Activated CD4-positive, alpha-beta T cell treated with anti-CD3 and anti-CD28 coated beads, Interleukin-2, Interleukin-4, amounts not matched to agents 100 ng/mL and 50 ng/mL, durations not matched to agents 16 hours and 8 hours (primary cell): ENCODE measurements around the gene RHOBTB3.
"Not testable (repeated sequence)": the region's sequence is repeated elsewhere in the genome, so short reads cannot be mapped to it uniquely, and the experiment has no call there.

Source experiments
- DNase-seq: peaks from one replicate; pipeline ENCODE4 v3.0.0-alpha.2; 2020; ENCODE audit warnings: low spot score

RHOBTB3 gene

DNA sequence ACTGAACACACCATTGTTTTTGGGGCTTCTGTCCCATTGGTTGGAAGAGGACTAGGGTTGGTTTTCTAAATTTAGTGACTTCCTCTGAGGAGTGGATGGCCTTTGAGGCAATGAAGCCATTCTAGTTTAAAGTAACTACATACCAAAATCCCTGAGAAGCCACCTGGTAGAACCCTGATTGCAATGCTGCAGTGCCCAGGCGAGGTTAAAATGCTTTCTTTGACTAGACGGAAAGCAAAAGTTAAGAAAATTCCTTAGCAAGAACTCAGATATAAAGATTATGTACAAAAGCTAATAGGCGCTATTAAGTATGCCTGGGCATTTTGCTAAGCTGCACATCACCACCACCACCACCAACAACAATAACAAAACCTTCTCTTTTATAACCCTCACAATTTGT lies 70.8 kb downstream of the RHOBTB3 start:
- no peak for DNase-seq

DNA sequence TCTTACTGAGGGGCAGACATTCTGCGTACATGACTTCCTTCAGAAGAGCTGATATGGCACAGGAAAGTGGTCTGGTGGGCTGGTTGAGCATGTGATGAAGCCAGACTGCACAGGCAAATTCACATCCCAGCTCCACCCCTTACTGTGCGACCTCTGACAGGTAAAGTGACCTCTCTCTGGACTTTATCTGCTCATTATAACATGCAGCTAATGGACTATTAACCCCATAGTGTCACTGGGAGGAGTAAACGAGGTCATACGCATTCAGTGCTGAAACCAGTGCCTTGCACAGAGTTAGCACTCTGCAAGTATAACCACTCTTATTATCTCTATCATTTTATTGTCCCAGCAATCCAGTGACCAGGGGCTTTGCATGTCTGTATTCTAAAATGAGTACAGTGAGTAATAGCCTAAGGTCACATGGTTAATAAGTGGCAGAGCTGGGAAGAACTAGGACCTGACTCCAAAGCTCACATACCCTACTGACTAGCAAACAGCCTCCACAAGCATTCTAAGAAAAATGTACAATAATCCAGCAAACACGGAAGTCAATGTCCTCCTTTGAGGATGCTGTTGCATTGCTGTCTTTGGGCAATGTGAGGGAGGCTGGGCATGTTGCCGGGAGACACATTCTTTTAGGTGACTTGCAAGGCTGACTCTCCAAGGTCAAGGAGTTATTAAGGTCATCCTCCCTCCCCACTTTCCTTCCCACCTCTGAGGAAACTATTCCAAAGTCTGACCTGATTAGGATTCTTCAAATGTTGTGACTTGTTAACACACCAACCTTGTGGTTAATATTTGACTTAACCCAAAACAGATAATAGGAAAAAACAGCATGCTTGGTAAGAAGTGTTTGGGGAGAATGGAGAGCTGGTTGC lies 72.4 kb downstream of the RHOBTB3 start:
- DNase-seq: no peak

DNA sequence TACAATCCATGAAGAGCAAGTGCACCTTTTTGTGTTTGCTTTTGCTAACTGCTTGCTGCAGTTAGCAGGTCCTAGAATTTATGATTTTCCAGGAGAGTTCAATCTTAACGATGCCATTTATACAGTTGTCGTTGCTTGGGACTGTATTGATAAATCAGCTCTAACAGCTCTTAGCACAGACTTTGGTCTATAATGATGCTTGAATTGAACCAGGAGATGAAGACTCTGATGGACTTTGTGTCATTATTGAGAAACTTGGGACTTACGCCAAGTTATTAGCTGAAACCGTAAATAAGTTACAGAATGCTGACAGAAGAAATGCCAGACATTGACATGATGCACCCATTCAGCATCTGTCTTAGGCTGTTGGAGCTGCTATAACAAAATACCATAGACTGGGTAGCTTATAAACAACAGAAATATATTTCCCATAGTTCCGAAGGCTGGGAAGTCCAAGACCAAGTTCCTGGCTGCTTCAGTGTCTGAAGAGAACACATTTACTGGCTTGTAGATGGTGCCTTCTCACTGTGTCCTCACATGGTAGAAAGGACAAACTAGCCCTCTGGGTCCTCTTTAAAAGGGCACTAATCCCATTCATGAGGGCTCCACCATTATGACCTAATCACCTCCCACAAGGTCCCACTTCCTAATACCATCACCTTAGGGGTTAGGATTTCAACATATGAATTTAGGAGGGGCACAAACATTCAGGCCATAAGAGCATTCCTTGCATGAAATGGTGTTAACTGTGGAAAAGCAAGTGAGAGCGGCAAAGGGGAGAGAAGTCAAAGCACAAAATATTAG lies 73.8 kb downstream of the RHOBTB3 start:
- no peak for DNase-seq

DNA sequence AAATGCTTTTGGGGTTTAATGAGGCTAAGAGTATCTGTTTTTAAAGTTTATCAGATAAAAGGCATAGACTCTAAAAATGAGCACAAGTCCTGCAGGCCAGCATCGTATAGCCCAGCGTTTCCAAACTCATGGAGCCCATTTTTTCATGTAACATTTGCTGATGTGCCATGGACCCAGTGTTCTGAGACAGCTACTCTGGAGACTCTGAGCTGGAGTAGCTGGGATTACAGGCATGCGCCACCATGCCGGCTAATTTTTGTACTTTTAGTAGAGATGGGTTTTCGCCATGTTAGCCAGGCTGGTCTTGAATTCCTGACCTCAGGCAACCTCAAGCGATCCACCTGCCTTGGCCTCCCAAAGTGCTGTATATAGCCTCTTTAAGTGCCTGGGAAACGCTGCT lies 75.6 kb downstream of the RHOBTB3 start:
- DNase-seq: no peak

DNA sequence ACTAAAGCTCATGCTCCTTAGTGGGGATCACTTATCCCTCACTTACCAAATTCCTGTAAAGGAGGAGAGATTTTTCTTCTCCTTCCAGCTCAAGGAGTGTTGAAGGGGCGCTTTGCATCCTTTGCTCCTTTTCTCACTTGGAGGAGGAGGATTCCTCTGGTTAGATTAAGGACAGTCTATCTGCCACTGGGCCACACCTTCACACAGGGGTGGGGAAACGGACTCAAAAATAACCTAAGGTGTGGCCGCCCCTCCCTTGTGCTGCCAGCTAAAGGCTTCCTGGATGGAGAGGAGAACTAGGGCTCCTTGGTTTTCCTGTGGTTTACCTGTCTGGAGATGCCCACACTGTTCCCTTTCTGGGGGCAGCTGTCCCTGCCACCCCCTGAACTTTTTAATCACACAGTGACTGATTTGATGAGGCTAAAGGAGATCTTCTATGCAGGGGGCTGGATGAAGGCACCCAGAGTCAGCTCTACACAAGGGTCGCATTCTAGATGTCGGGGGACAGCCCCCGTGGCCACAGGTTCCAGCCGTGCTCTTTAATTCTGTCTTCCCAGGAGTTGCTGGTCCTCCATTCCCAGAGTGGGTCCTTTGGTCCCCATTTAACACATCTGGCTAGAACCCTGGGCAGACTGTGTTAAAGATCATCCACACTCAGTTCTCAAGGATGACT lies 77.0 kb downstream of the RHOBTB3 start:
- DNase-seq: no peak

DNA sequence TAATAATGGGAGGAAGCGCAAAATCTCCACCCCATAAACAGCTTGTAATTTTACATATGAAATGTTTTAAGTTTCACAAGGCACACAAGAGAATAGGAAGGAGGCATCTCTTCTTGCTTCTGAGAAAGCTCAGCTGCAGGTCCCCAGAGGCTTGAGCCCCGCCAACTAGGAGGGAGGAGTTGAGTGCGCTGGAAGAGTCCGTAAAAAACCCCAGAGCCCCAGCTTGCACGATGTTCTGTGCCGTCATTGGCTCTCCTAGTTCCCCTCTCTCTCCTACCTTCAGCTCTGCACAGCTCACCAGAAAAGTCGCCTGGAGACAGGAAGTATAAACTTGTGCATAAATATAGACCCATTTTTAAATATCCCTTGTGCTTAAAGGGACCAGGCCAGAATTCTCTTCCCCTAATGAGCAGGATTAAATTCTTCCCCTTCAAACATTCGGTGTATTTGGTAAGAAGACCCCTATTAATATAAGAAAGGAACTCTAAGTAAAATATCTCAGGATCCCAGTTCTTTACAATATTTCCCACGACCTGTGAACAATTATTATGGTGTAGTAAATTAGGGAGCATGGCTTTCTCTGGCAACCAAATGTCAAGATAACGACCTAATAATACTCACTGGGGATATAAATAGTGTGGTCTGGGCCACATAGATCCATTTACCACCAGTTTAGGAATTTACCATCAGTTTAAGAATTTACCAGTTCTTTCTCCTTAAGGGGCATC lies 77.7 kb downstream of the RHOBTB3 start:
- DNase-seq: peak; percentile 67

DNA sequence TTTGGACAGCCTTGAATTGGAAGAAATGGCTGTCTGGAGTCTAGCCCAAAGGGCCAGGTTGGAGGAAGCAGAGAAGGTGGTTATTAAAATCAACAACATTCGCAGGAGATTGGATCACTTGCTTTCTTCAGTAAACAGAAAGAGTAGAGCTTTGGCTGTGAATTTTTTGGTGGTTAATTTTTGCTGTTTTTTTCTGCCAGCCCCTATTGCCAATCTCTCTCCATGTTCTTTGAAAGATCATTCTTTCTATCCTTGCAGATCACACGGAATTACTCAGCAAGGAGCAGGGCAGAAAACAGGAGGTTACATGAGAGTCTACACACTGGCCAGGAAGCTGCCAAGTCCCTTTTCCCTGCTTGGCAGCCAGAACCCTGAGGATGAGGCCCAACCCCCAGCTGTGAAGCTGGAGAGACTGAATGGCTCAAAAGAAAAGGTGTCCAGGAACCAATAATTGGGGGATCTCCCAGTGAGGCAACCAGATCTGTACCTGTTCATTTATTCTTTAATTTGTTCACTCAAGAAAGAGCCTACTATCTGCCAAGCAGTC lies 78.4 kb downstream of the RHOBTB3 start:
- DNase-seq: no peak

DNA sequence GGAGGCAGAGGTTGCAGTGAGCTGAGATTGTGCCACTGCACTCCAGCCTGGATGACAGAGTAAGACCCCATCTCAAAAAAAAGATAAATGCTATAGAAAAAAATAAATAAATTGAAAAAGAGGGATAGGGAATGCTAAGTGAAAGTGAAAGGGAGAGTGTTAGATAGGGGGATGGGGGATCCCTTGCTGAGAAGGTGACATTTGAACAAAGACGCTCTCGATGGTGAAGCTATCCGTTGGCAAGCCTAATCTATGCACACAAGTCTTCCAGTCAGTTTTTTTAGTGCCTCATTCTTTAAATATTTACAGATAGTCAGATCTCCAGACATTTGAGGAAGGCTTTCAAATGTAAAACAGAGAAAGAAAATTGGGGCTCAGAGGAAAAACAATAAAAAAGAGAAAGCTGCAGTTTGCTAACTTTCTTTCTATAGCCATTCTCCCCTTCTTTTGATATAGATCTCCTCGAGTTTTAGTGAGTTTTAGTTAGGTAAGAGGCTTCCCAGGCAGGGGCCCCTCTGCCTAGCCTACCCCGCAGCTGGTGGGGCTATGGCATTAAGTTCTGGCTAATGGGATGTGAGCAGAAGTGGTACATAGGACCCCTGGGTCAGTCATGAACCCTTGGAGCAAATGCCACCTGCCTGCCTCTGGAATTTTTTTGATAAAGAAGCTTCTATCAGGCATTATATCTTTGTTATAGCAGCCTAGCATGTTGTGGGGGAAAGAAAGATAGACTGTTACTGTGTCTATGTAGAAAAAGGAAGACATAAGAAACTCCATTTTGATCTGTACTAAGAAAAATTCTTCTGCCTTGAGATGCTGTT lies 79.4 kb downstream of the RHOBTB3 start:
- DNase-seq: no peak

DNA sequence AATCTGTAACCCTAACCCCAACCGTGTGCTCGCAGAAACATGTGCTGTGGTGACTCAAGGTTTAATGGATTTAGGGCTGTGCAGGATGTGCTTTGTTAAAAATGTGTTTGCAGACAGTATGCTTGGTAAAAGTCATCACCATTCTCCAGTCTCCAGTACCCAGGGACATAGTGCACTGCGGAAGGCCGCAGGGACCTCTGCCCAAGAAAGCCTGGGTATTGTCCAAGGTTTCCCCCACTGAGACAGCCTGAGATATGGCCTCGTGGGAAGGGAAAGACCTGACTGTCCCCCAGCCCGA lies 79.9 kb downstream of the RHOBTB3 start:
- DNase-seq: not testable (repeated sequence)

DNA sequence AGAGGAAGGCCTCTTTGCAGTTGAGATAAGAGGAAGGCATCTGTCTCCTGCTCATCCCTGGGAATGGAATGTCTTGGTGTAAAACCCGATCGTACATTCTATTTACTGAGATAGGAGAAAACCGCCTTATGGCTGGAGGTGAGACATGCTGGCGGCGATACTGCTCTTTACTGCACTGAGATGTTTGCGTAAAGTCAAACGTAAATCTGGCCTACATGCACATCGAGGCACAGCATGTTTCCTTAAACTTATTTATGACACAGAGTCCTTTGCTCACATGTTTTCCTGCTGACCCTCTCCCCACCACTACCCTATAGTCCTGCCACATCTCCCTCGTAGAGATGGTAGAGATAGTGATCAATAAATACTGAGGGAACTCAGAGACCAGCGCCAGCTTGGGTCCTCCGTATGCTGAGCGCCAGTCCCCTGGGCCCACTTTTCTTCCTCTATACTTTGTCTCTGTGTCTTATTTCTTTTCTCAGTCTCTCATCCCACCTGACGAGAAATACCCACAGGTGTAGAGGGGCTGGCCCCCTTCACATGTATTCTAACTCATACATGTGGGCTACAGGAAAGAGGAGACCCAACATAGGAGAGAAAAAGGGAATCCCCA lies 80.4 kb downstream of the RHOBTB3 start:
- DNase-seq: not testable (repeated sequence)

DNA sequence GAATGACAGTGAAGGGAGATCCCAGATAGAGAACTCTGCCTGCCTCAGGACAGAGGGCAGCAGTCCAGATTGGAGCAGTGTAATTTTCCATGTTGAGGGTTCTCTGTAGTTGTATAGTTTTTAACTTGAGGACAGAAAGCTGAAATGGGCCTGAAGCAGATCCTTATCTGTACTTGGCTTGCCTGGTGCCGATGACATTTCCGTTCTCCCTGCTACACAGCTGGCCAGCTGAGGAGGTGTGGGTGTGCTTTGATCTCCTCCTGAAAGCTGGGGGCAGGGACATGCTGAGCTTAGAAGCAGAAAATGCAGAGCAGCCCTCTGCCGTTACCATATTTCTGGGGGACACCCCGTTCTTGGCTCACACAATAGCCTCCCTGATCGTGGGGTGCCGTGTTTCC lies 80.9 kb downstream of the RHOBTB3 start:
- no peak for DNase-seq

DNA sequence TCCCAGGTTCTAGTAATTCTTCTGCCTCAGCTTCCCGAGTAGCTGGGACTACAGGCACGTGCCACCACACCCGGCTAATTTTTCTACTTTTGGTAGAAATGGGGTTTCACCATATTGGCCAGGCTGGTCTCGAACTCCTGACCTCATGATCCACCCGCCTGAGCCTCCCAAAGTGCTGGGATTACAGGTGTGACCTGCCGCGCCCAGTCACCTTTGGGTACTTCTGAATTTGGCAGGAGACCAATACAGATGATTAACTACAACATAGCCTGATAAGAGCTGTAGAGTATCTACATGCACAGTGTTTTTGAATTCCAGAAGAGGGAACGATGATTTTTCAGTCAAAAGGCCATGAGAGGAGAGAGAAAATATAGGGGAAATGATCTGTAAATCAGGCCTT lies 81.9 kb downstream of the RHOBTB3 start:
- DNase-seq: not testable (repeated sequence)

DNA sequence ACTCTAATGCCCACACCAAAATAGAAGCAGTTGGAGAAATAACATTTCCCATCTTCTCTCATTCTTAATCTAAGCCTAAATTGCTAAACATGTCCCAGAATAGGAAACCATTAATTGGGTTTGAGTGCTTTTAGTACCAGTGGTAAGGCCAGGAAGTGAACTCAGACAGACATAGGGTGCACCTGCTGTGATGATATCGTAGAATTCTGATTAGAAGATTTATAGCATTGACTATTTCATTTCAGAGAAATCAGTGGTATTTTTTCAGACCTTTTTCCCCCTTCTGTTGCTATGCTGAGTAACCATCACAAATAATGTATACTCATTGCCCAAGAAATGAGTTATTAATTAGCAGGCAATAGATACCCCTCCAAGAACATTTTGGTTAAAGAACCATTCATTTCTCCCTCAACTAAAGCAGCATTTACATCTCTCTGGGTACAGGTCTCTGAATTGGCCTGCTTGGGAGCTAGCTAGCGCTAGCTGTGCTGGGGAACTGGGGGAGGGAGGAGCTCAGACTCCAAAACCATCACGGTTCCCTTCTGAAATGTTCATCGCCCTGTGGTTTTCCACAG lies 84.1 kb downstream of the RHOBTB3 start:
- DNase-seq: no peak

DNA sequence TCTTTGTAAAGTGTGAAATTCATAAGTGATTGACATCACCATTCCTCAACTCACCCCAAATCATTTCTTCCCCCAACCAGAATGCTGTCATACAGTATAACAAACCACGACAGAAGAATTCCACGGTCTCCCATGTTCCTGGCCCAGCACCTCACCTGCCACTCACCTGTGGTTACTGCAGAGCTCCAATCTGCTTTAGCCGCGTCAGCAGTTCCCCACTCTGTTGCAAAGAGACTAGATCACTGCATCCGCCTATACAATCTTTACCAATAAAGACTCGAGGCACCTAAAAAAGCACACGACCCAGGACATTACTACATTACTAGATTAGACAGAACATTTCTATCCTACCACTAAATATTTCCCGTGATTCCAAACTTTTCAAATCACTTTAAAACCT lies 85.2 kb downstream of the RHOBTB3 start:
- no peak for DNase-seq

DNA sequence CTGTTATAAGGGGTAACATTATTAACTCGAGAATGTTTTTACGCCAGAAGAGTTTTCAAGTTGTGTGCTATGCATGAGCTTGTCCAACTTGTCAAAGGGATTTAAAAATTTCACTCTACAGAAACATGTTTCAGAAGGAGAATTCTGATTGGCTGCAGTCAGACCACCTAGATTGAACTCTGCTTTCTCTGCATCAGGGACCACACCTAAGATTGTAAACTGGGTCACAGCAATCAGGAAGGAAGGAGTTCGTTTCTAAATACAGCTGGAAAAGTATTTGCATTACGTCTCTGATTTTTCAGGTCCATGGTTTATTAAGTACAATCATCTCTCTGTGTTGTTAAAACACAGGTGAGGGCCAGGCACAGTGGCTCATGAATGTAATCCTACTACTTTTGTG lies 85.6 kb downstream of the RHOBTB3 start:
- DNase-seq: no peak

DNA sequence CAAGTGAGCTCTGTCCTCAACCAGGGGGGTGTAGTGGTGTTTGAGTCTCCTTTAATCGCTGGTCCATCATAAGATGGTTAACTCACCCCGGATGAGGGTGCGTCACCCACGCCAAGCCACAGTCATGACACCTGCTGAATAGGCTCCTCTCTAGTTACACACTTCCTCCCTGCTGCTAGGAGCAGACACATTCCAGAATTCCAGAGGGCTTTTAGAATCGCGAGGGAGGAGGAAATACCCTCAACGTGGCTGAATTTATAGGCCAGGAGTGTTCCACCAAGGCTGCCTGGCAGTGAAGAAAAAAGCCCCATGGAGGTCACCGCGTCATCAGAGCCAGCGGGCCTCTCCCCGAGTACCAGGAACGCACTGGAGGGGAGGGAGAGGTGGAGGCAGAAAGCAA lies 86.3 kb downstream of the RHOBTB3 start:
- DNase-seq: peak; percentile 42

DNA sequence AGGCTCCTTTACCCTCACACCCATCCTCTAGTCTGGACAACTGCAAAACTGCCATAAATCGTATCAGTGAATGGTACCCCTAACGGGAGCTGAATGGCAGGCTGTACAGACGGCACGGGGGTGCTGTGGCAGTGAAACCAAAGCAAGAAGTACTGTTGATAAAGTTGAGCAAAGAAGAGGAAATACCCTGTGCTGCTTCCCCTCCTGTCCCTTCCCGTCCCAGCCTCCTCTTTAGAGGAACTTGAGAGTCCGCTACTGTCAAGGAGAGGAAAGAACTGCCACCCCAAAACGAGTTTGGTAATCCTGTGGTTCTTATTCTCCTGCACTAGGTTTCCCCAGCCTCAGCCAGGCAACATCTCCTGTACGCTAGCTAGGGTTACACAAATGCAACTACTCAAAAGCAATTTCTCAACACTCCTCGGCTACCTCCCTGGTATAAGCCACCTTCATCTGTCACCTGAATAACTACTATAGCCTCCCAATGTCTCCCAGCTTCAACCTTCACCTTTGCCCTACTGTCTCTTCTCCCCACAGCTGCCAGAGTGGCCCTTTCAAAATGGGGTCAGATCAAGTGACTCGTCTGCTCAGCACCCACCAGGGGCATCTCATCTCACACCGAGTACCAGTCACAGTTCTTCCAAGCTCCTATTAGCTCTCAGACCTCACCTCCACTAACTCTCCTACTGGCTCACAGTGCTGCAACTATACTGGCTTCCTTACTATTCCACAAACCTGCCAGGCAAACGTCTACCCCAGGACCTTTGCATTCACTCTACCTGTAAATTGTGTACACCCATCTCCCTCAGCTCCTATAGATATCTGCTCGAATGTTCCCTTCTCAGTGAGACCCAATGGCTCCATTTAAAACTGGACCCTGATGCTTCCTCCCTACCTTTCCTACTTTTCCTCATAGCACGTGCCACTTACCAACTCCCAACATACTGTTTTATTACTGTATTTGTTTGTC lies 87.3 kb downstream of the RHOBTB3 start:
- peak; percentile 28 for DNase-seq

DNA sequence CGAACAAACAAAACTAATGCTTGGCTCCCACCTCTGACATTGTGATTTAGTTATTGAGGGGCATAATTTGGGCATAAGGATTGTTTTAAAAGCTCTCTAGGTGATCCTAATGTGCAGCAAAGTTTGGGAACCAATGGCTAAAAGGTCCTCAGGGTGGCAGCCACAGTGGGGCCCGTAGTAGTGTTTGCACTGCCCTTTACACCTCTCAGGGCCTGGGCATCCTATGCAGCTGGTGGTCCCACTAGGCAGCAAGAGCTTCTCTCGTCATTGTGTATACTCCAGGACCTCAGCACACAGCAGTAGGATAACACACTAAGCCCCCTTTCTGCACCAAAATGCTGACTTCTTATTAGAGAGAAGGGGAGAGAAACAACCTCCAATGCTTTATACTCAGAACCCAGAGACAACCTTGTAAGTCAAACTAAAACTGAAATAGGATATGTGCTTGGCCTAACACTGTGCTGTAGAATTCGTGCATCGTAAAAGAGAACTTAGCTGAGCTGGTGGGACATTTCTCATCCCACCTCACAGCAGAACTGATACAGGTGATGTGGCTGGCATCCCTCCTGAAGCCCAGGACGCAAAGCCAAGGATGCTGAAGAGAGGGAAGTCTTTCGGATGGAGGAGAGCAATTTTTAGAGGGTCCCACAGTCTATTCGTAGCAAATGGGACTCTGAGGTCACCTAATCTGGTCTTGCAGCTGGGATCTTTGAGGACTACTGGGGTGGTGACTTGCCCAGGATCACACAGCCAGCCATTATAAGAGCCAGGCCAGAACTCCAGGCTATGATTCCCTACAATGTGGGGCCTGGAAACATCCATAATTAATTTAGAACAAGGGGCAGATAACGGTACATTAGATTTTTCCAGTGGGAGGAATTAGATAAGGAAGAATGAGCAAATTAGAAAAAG lies 90.2 kb downstream of the RHOBTB3 start:
- DNase-seq: no peak
